ENCODE measurements around the gene GSG1L.
"Not testable (repeated sequence)": the region's sequence is repeated elsewhere in the genome, so short reads cannot be mapped to it uniquely, and the experiment has no call there.

The GSG1L gene

GRCh38 chr16:27880287-27880686 lies 183.2 kb downstream of the GSG1L start:
- no peak for DNase-seq

GRCh38 chr16:27879601-27880247 lies 183.8 kb downstream of the GSG1L start:
- DNase-seq, result no peak

GRCh38 chr16:27872627-27873026 lies 190.9 kb downstream of the GSG1L start:
- DNase-seq, result not testable (repeated sequence)

- no peak for DNase-seq
Observed at GRCh38 chr16:27870116-27870798, 193.3 kb downstream of the GSG1L start.

- no peak for DNase-seq
Observed at GRCh38 chr16:27869411-27869810, 194.1 kb downstream of the GSG1L start.

GRCh38 chr16:27868180-27868579 lies 195.3 kb downstream of the GSG1L start:
- no peak for DNase-seq

GRCh38 chr16:27867122-27868110 lies 196.1 kb downstream of the GSG1L start:
- DNase-seq, result peak; percentile 65 to 70

- DNase-seq, result no peak
Observed at GRCh38 chr16:27863377-27863776, 200.1 kb downstream of the GSG1L start.

- DNase-seq, result no peak
Observed at GRCh38 chr16:27862953-27863352, 200.6 kb downstream of the GSG1L start.

- DNase-seq, result no peak
Observed at GRCh38 chr16:27860091-27860490, 203.4 kb downstream of the GSG1L start.

GRCh38 chr16:27859020-27859419 lies 204.5 kb downstream of the GSG1L start:
- DNase-seq, result no peak

GRCh38 chr16:27853651-27854050 lies 209.9 kb downstream of the GSG1L start:
- no peak for DNase-seq

- DNase-seq, result no peak
Observed at GRCh38 chr16:27853101-27853500, 210.4 kb downstream of the GSG1L start.

- DNase-seq, result no peak
Observed at GRCh38 chr16:27852681-27853080, 210.8 kb downstream of the GSG1L start.

GRCh38 chr16:27852116-27852515 lies 211.4 kb downstream of the GSG1L start:
- no peak for DNase-seq

- DNase-seq, result no peak
Observed at GRCh38 chr16:27851586-27851985, 211.9 kb downstream of the GSG1L start.

GRCh38 chr16:27849621-27850020 lies 213.9 kb downstream of the GSG1L start:
- no peak for DNase-seq

GRCh38 chr16:27847030-27847550 lies 216.4 kb downstream of the GSG1L start:
- no peak for DNase-seq

GRCh38 chr16:27844826-27845225 lies 218.7 kb downstream of the GSG1L start:
- DNase-seq, result no peak

- DNase-seq, result no peak
Observed at GRCh38 chr16:27843800-27844199, 219.7 kb downstream of the GSG1L start.

- no peak for DNase-seq
Observed at GRCh38 chr16:27841911-27842310, 221.6 kb downstream of the GSG1L start.

- DNase-seq, result no peak
Observed at GRCh38 chr16:27841061-27841801, 222.3 kb downstream of the GSG1L start.
